Thymus (tissue), 11 donors: ENCODE measurements around the gene GRIA2. TPM values are rescaled to one million over a fixed set of nuclear protein-coding genes. Genes with fewer than 3 reads are reported as not detected.

Experiments used
- DNase-seq, 9 donors: peaks; one replicate each; pipeline ENCODE4 v3.0.0-alpha.2; 2013; ENCODE audit warnings: low spot score in 9 of 9, low read depth in 6 of 9, missing footprints in 1 of 9
- H3K27ac ChIP-seq, 2 donors: one replicate each; pipeline ENCODE4 v1.5.1; 2013; ENCODE audit warnings: control low read depth in 1 of 2, low read depth in 1 of 2, low read length in 1 of 2, mild to moderate bottlenecking in 1 of 2, moderate library complexity in 1 of 2
- H3K27me3 ChIP-seq, 2 donors: one replicate each; pipeline ENCODE4 v1.5.1; 2013; ENCODE audit warnings: low read length in 1 of 2; ENCODE audit not compliant: control insufficient read depth in 2 of 2, insufficient read depth in 1 of 2
- H3K36me3 ChIP-seq, 2 donors: one replicate each; pipeline ENCODE4 v1.5.1; 2013; ENCODE audit warnings: low read length in 1 of 2, mild to moderate bottlenecking in 1 of 2, moderate library complexity in 1 of 2; ENCODE audit not compliant: control insufficient read depth in 2 of 2, insufficient read depth in 2 of 2
- H3K4me1 ChIP-seq, 2 donors: one replicate each; pipeline ENCODE4 v1.5.1; 2013; ENCODE audit warnings: low read length in 2 of 2; ENCODE audit not compliant: control insufficient read depth in 2 of 2, insufficient read depth in 2 of 2
- H3K4me3 ChIP-seq, 2 donors: one replicate each; pipeline ENCODE4 v1.5.1; 2013; ENCODE audit warnings: low read length in 2 of 2, control low read depth in 1 of 2, mild to moderate bottlenecking in 1 of 2
- H3K9me3 ChIP-seq, 2 donors: one replicate each; pipeline ENCODE4 v1.5.1; 2013; ENCODE audit warnings: low read length in 1 of 2, mild to moderate bottlenecking in 1 of 2; ENCODE audit not compliant: control insufficient read depth in 2 of 2, insufficient read depth in 1 of 2
- WGBS: extraction: QIAGEN DNeasy Blood & Tissue Kit; methylation state at CpG from one replicate; pipeline ENCODE4 v1.1.7; 2013; 5-methylcytosine and 5-hydroxymethylcytosine counted together
- polyA plus RNA-seq: library from polyadenylated mRNA; stranded (reverse); fragments of 200-250 nt; gene quantifications from one replicate; pipeline ENCODE4 v1.2.3, GENCODE V29; 2013
- total RNA-seq: library from RNA; stranded (reverse); fragments of 120-200 nt; gene quantifications from one replicate; pipeline ENCODE4 v1.2.4, GENCODE V29; 2013
- donor health status: healthy.

Gene GRIA2
- total and polyA plus RNA-seq, 2 donors: 0.25 to 0.38 TPM

GRCh38 chr4:157314906-157315305 is 94.4 kb downstream of the GRIA2 start:
- H3K4me1 ChIP-seq: no peaks in the 10 kb centered on the region
- DNase-seq: no peak
- H3K36me3 ChIP-seq: no peaks in the 10 kb centered on the region
- no peak overlapping the region for H3K4me3 ChIP-seq
- no peaks in the 10 kb centered on the region for H3K27me3 ChIP-seq
- no peaks in the 10 kb centered on the region for H3K9me3 ChIP-seq
- 82% methylated on average over 1 of the region's 1 CpG for WGBS
- H3K27ac ChIP-seq: no peak overlapping the region

GRCh38 chr4:157315968-157316367 is 95.4 kb downstream of the GRIA2 start:
- H3K36me3 ChIP-seq: no peaks in the 10 kb centered on the region
- no peaks in the 10 kb centered on the region for H3K4me1 ChIP-seq
- DNase-seq: no peak
- 60% methylated on average over 1 of the region's 1 CpG for WGBS
- H3K4me3 ChIP-seq: no peak overlapping the region
- H3K27ac ChIP-seq: no peak overlapping the region
- H3K9me3 ChIP-seq: no peaks in the 10 kb centered on the region
- H3K27me3 ChIP-seq: no peaks in the 10 kb centered on the region

GRCh38 chr4:157320092-157320491 is 99.6 kb downstream of the GRIA2 start:
- H3K27me3 ChIP-seq: no peaks in the 10 kb centered on the region
- H3K27ac ChIP-seq: no peak overlapping the region
- 91% methylated on average over 2 of the region's 2 CpGs for WGBS
- H3K36me3 ChIP-seq: no peaks in the 10 kb centered on the region
- no peaks in the 10 kb centered on the region for H3K4me1 ChIP-seq
- H3K4me3 ChIP-seq: no peak overlapping the region
- DNase-seq: no peak
- H3K9me3 ChIP-seq: no peaks in the 10 kb centered on the region

GRCh38 chr4:157327666-157328065 is 107.1 kb downstream of the GRIA2 start:
- Histone ChIP-seq H3K4me1 (no peaks in the 10 kb centered on the region), H3K36me3 (no peaks in the 10 kb centered on the region), H3K9me3 (no peaks in the 10 kb centered on the region), H3K27ac (no peak overlapping the region), H3K4me3 (no peak overlapping the region), H3K27me3 (no peaks in the 10 kb centered on the region)
- DNase-seq: no peak
- WGBS: 87% methylated on average over 2 of the region's 2 CpGs

- Histone ChIP-seq H3K27me3 (no peaks in the 10 kb centered on the region), H3K36me3 (no peaks in the 10 kb centered on the region), H3K27ac (no peak overlapping the region), H3K4me3 (no peak overlapping the region), H3K4me1 (no peaks in the 10 kb centered on the region), H3K9me3 (no peaks in the 10 kb centered on the region)
- WGBS: 91% methylated on average over 1 of the region's 1 CpG
- no peak for DNase-seq
Measured at GRCh38 chr4:157357887-157358286, 137.4 kb downstream of the GRIA2 start.

- H3K4me1 ChIP-seq: no peaks in the 10 kb centered on the region
- H3K9me3 ChIP-seq: no peaks in the 10 kb centered on the region
- WGBS: 96% methylated on average over 1 of the region's 1 CpG
- no peak overlapping the region for H3K4me3 ChIP-seq
- no peak overlapping the region for H3K27ac ChIP-seq
- no peak for DNase-seq
- H3K27me3 ChIP-seq: no peaks in the 10 kb centered on the region
- H3K36me3 ChIP-seq: no peaks in the 10 kb centered on the region
Measured at GRCh38 chr4:157358439-157358838, 137.9 kb downstream of the GRIA2 start.

- 54% methylated on average over 1 of the region's 1 CpG for WGBS
Measured at GRCh38 chr4:157358851-157359250, 138.3 kb downstream of the GRIA2 start.

GRCh38 chr4:157363360-157363759 is 142.8 kb downstream of the GRIA2 start:
- no peak overlapping the region for H3K4me3 ChIP-seq
- H3K4me1 ChIP-seq: no peaks in the 10 kb centered on the region
- WGBS: 51% methylated on average over 4 of the region's 4 CpGs
- no peaks in the 10 kb centered on the region for H3K36me3 ChIP-seq
- no peaks in the 10 kb centered on the region for H3K27me3 ChIP-seq
- DNase-seq: no peak
- H3K27ac ChIP-seq: no peak overlapping the region
- H3K9me3 ChIP-seq: no peaks in the 10 kb centered on the region

More at GRCh38 chr4:157358851-157359250, 138.3 kb downstream of the GRIA2 start:
- no peak for DNase-seq
- Histone ChIP-seq H3K27ac (no peak overlapping the region), H3K27me3 (no peaks in the 10 kb centered on the region), H3K4me3 (no peak overlapping the region), H3K4me1 (no peaks in the 10 kb centered on the region), H3K36me3 (no peaks in the 10 kb centered on the region), H3K9me3 (no peaks in the 10 kb centered on the region)

- H3K36me3 ChIP-seq: no peaks in the 10 kb centered on the region
- DNase-seq: no peak
- 87% methylated on average over 3 of the region's 3 CpGs for WGBS
- H3K4me1 ChIP-seq: no peaks in the 10 kb centered on the region
- no peaks in the 10 kb centered on the region for H3K27me3 ChIP-seq
- no peak overlapping the region for H3K27ac ChIP-seq
- no peaks in the 10 kb centered on the region for H3K9me3 ChIP-seq
- H3K4me3 ChIP-seq: no peak overlapping the region
Measured at GRCh38 chr4:157372154-157372553, 151.6 kb downstream of the GRIA2 start.

GRCh38 chr4:157372567-157372966 is 152.0 kb downstream of the GRIA2 start:
- WGBS: 95% methylated on average over 3 of the region's 3 CpGs
- DNase-seq: no peak

More at GRCh38 chr4:157372567-157372966, 152.0 kb downstream of the GRIA2 start:
- Histone ChIP-seq H3K27me3 (no peaks in the 10 kb centered on the region), H3K27ac (no peak overlapping the region), H3K4me1 (no peaks in the 10 kb centered on the region), H3K9me3 (no peaks in the 10 kb centered on the region), H3K36me3 (no peaks in the 10 kb centered on the region), H3K4me3 (no peak overlapping the region)
